ENCODE data around the gene TGFB3.
A peak's percentile ranks its signal among the peaks of the same experiment; 100 is the strongest.
"Not testable (repeated sequence)": the region's sequence is repeated elsewhere in the genome, so short reads cannot be mapped to it uniquely, and the experiment has no call there.

Gene TGFB3

GRCh38 chr14:75981426-75982265, at the start of gene TGFB3:
TGFB3 (minus strand) TSS chr14:75981995; CDS start chr14:75980893, 1,102 bp downstream.
- peak; percentile 47 for DNase-seq

- no peak for DNase-seq
Measured at GRCh38 chr14:76024211-76024907, 42.6 kb upstream of the TGFB3 start.

- DNase-seq, result no peak
Measured at GRCh38 chr14:76023757-76024156, 42.0 kb upstream of the TGFB3 start.

GRCh38 chr14:76022991-76023390, 41.2 kb upstream of the TGFB3 start:
- no peak for DNase-seq

- no peak for DNase-seq
Measured at GRCh38 chr14:76019676-76020075, 37.9 kb upstream of the TGFB3 start.

- no peak for DNase-seq
Measured at GRCh38 chr14:76015668-76016067, 33.9 kb upstream of the TGFB3 start.

GRCh38 chr14:76015191-76015590, 33.4 kb upstream of the TGFB3 start:
- no peak for DNase-seq

- DNase-seq, result no peak
Measured at GRCh38 chr14:76012354-76012753, 30.6 kb upstream of the TGFB3 start.

- no peak for DNase-seq
Measured at GRCh38 chr14:76011930-76012329, 30.1 kb upstream of the TGFB3 start.

- not testable (repeated sequence) for DNase-seq
Measured at GRCh38 chr14:76009627-76010026, 27.8 kb upstream of the TGFB3 start.

GRCh38 chr14:76007852-76008251, 26.1 kb upstream of the TGFB3 start:
- no peak for DNase-seq

GRCh38 chr14:76007379-76007778, 25.6 kb upstream of the TGFB3 start:
- DNase-seq, result no peak

GRCh38 chr14:76006253-76006652, 24.5 kb upstream of the TGFB3 start:
- no peak for DNase-seq

- DNase-seq, result no peak
Measured at GRCh38 chr14:76002383-76002782, 20.6 kb upstream of the TGFB3 start.

GRCh38 chr14:75999511-76000190, 17.9 kb upstream of the TGFB3 start:
- DNase-seq, result no peak

- no peak for DNase-seq
Measured at GRCh38 chr14:75996488-75996887, 14.7 kb upstream of the TGFB3 start.

- DNase-seq, result no peak
Measured at GRCh38 chr14:75995372-75996041, 13.7 kb upstream of the TGFB3 start.

GRCh38 chr14:75993567-75994041, 11.8 kb upstream of the TGFB3 start:
- no peak for DNase-seq

- no peak for DNase-seq
Measured at GRCh38 chr14:75991753-75992152, 10.0 kb upstream of the TGFB3 start.

GRCh38 chr14:75990297-75990696, 8.5 kb upstream of the TGFB3 start:
- DNase-seq, result no peak

- no peak for DNase-seq
Measured at GRCh38 chr14:75989134-75989533, 7.3 kb upstream of the TGFB3 start.

- no peak for DNase-seq
Measured at GRCh38 chr14:75987201-75987970, 5.6 kb upstream of the TGFB3 start.
